NCI-H1694 treated with DMSO at 0.1 percent for 48 hours (cell line): Measurements from ENCODE around the gene APOBEC3B.
"Not testable (repeated sequence)": the region's sequence is repeated elsewhere in the genome, so short reads cannot be mapped to it uniquely, and the experiment has no call there.

Experiments used
- DNase-seq: peaks from one replicate; lab custom pipeline; 2025; lab: John Stamatoyannopoulos, UW

Gene APOBEC3B

DNA sequence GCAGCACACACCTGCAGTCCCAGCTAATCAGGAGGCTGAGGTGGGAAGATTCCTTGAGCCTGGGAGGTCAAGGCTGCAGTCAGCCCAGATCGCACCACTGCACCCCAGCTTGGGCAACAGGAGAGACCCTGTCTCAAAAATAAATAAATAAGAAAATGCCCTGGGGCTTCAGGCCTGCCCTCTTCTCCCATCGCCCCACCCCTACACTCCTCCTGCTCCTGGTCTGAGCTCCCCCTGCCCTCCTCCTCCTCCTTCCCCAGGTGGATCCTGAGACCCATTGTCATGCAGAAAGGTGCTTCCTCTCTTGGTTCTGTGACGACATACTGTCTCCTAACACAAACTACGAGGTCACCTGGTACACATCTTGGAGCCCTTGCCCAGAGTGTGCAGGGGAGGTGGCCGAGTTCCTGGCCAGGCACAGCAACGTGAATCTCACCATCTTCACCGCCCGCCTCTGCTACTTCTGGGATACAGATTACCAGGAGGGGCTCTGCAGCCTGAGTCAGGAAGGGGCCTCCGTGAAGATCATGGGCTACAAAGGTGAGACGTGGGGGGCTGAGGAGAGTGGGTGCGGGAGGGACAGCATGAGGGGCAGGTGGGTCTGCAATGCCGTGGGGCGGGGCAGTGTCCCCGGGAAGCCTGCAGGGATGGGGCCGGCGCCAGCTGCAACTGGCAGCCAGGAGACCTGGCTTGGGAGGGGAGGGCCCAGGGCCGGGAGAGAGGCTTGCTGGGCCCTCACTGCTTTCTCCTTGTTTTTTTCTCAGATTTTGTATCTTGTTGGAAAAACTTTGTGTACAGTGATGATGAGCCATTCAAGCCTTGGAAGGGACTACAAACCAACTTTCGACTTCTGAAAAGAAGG is 49.5 kb downstream of the APOBEC3B start:
- not testable (repeated sequence) for DNase-seq

DNA sequence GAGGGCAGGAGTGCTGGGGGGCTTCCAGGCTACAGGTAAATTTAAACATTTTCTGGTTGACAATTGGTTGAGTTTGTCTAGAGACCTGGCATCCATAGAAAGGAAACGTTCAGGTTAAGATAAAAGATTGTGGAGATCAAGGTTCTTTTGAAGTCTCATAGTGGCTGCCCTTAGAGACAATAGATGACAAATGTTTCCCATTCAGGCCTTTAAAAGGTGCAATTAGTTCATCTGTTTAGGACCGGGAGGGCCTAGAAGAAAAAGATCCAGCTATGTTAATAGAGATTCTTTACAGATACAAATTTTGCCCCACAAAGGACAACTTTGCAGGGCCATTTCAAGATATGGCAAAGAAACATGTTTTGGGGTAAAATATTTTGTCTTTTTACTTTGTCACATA is 54.9 kb downstream of the APOBEC3B start:
- not testable (repeated sequence) for DNase-seq

DNA sequence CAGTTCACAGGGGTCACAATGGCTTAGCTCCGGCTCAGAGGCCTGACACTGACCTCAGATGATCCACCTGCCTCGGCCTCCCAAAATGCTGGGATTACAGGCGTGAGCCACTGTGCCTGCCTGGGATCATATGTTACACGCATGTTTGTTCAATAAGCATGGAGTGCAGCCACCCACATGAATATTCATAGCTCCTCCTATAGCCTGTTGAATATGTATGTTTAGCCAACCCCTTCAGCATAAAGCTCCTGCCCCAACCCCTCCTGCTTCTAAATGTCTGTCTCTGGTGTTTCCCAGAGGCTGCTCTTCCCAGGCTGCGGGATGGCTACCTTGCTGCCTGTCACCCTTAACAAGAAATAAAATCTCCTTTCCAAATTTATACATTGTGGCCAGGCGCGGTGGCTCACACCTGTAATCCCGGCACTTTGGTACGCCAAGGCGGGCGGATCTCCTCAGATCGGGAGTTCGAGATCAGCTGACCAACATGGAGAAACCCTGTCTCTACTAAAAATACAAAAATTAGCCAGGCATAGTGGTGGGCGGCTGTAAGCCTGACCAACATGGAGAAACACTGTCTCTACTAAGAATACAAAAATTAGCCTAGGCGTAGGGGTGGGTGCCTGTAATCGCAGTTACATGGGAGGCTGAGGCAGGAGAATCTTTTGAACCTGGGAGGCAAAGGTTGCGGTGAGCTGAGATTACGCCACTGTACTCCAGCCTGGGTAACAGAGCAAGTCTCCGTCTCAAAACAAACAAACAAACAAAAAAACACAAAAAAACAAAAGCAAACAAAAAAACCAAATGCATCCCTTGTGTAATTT is 57.4 kb downstream of the APOBEC3B start:
- DNase-seq = no peak

DNA sequence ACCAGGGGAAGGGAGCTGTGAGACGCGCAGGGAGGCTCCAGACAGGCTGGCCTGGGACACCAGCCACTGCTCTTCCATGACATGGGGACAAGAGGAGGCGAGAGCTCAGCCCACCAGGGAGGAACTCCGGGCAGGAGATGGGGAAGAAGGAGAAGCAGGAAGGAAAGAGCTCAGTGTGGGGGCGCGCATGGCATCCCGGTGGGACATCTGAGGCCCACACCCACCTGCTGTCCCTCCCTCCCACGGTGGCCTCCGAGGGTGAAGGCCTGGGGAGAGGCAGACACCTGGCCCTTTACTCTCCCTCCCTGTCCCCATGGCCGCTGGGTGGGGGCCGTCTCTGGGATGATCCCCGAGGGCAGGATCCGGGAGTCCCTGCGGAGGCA is 58.0 kb downstream of the APOBEC3B start:
- not testable (repeated sequence) for DNase-seq

DNA sequence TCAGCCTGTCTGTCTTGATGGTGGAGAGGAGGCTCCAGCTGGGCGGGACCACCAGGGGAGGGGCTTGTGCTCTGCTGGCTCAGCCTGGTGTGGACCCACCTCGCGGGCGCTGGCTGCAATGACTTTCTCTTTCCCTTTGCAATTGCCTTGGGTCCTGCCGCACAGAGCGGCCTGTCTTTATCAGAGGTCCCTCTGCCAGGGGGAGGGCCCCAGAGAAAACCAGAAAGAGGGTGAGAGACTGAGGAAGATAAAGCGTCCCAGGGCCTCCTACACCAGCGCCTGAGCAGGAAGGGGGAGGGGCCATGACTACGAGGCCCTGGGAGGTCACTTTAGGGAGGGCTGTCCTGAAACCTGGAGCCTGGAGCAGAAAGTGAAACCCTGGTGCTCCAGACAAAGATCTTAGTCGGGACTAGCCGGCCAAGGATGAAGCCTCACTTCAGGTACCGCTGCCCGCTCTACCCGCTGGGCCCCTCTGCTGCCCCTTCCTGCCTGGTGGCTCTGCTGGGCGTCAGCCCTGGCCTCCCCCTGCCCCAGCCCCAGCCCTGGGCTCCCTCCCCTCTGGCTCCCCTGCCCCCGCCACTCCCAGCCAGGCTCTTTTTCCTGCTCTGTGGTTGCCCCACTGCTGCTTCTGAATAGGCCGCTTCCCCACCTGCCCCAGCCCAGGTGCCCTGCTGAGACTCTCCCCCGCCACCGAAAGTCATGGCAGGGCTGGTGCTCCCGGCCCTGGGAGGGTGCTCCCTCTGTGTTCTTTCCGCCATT is 58.6 kb downstream of the APOBEC3B start, which contains the start of gene APOBEC3F:
Gene APOBEC3F (plus strand): TSS at position 327 of the 759 bp plus-strand sequence. CDS start 97 bp downstream, at position 424.
- not testable (repeated sequence) for DNase-seq

DNA sequence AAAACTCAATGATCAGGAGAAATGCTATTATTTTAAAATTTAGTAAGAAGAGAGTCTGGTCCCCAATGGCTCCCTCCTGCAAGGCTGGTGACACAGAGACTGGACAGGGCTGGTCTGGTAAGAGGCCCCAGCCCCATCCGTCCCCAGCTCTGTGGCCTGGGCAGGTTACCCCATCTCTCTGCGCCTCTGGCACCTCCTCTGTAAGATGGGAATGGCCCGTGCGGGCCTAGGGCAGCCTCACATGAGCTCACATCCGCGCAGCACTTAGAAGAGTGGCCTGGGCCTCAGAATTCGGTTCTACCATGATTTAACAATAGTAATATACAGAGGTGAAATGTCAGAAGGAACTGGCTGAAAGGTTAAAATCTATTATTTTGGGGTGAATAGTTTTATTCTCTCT is 59.8 kb downstream of the APOBEC3B start:
- no peak for DNase-seq
